Activated naive CD8-positive, alpha-beta T cell treated with anti-CD3 and anti-CD28 coated beads, Interleukin-2, amount 50 U/mL, for 24 hours (primary cell): ENCODE results near the gene ZNF471.

Experiments used
- ATAC-seq: fragments of 150-1000 bp; cut with Tn5 transposase; one replicate; pipeline ENCODE4 v1.10.0; 2021
- DNase-seq: peaks from one replicate; pipeline ENCODE4 v3.0.0; 2021
- H3K27ac Mint-ChIP-seq: one replicate; pipeline ENCODE4 v1.8.0; 2021; ENCODE audit warnings: mild to moderate bottlenecking, mixed read lengths
- H3K27me3 Mint-ChIP-seq: one replicate; pipeline ENCODE4 v1.8.0; 2021; ENCODE audit warnings: mixed read lengths
- H3K36me3 Mint-ChIP-seq: one replicate; pipeline ENCODE4 v1.8.0; 2021; ENCODE audit warnings: low read depth, mixed read lengths
- H3K4me1 Mint-ChIP-seq: one replicate; pipeline ENCODE4 v1.8.0; 2021; ENCODE audit warnings: mixed read lengths
- H3K4me3 Mint-ChIP-seq: one replicate; pipeline ENCODE4 v1.8.0; 2021; ENCODE audit warnings: mild to moderate bottlenecking, moderate library complexity, mixed read lengths
- H3K9me3 Mint-ChIP-seq: one replicate; pipeline ENCODE4 v1.8.0; 2021; ENCODE audit warnings: mixed read lengths

ZNF471 gene

DNA sequence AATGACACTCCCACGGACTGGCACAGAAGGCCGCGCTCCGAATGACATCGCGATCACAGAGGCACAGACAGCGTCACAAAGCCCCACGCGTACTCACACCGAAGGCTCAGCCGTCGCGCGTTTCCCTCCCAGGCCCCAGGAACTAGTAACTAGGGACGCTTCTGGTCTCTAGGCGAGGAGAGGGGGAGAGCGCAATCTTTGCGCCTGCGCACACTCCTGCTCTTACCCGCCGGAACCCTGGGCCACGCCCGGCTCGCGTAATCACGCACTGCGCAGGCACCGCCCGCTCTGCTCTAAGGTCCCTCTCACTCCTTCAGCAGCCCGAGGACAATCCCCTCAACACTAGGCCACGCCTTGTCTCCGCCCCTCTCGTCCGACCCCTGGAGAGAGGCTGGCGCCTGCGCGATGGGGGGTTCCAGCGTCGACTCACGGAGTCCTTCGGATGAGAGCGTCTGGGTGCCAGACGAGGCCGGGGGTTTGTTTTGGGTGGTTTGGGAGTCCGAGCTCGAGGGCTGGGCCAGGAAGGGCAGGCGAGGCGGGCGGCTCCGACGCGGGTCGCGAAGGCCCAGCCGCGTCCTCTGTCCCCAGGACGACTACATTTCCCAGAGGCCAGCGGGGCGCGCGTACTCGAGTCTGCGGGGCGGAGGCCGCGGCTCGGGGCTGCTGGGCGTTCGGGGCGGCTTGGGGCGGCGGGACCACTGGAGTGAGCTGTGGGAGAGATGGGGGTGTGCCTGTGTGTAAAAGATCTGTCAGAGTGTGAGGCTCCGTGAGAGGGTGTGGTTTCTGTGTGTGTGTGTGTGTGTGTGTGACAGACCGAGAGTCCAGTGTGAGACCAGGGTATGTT, at the start of gene ZNF471:
Gene ZNF471 (plus strand): TSS at position 410 of the 844 bp plus-strand sequence. CDS start 3,717 bp downstream, outside the sequence.
- peaks cover 15% of the 10 kb centered on the region for H3K36me3 Mint-ChIP-seq
- DNase-seq (peak; percentile 82), ATAC-seq (peak; percentile 99)
- no peaks in the 10 kb centered on the region for H3K27me3 Mint-ChIP-seq
- no peak within 1 kb of the TSS for H3K4me3 Mint-ChIP-seq
- peaks cover 38% of the 10 kb centered on the region for H3K9me3 Mint-ChIP-seq
- H3K4me1 Mint-ChIP-seq, result peaks cover 6% of the 10 kb centered on the region
- no peak within 1 kb of the TSS for H3K27ac Mint-ChIP-seq

DNA sequence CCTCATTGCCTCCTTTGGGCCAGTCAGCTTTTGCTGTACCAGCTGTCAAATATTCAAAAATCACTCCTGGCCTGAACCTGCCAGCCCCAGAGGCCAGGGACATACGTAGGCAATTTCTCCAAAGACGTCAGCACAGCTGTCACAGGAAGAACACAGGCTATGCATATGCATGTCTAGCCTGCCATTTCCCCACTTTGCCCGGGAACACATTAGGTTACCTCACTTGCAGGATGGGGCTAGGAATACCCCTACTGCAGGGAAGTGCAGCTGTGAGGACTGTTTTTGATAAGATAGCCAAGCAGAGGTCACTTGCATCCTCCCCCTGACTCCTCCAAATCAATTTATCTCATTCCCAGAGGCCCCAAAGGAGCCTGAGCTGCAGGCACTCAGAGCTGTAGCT, 33.3 kb upstream of the ZNF471 start:
- H3K36me3 Mint-ChIP-seq, result peaks cover 59% of the 10 kb centered on the region
- H3K27me3 Mint-ChIP-seq, result peaks cover 17% of the 10 kb centered on the region
- ATAC-seq, result no peak
- H3K9me3 Mint-ChIP-seq, result peaks cover 55% of the 10 kb centered on the region
- H3K27ac Mint-ChIP-seq, result no peak overlapping the region
- H3K4me3 Mint-ChIP-seq, result no peak overlapping the region
- no peak for DNase-seq
- peaks cover 20% of the 10 kb centered on the region for H3K4me1 Mint-ChIP-seq

DNA sequence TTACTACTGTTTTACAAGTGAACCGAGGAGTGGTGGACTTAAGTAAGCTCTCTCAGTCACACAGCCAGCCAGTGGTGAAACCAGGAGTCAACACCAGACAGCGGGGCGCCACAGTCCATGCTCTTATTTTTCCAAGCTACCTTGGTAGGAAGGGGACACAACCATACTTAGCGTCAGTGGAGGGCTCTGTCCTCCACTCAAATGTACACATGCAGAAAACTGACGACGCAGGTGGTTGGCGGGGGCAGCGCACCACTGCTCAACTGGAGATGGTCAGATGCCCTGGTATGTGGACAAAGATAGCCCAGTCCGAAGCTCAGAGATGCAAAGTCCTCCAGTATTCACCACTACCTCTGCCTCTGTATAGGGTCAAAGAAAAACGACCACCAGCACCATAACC, 31.6 kb upstream of the ZNF471 start:
- H3K36me3 Mint-ChIP-seq, result peaks cover 57% of the 10 kb centered on the region
- peaks cover 18% of the 10 kb centered on the region for H3K27me3 Mint-ChIP-seq
- H3K4me3 Mint-ChIP-seq, result peak overlapping the region; percentile 90
- H3K27ac Mint-ChIP-seq, result no peak overlapping the region
- no peak for ATAC-seq
- no peak for DNase-seq
- H3K4me1 Mint-ChIP-seq, result peaks cover 20% of the 10 kb centered on the region
- H3K9me3 Mint-ChIP-seq, result peaks cover 62% of the 10 kb centered on the region

DNA sequence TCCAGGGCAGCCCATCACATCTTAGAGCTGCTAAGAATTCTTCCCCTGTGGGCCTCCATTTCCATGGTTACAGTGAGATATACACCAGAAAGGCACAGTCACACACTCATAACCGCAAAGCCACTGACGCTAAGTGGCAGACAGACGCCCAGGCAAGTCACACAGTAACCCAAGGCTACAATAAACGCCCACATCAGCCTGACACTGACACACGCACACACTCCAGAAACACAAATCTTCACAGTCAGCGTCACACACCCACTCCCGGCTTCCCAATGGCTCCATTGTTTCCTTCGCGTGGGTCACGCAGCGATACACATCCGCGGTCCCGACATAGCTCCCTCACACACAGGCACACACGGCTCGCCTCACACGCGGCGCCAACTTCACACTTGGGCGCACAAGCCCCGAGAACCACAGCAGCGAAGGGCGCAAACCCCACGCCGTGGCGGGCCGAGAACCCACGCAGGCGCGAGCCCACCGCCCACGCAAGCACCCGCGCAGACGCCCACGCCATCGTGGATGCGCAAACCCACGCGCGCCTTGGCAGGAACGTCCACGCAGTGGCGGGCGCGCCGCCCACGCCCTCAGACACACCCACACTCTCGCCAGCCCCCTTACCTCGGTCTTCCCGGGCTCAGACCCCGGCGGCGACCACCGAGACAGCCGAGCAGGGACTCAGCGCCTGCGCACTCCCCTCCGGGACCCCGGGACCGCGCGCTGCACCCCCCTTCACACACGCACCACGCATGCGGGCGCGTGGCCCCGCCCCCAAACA, 30.8 kb upstream of the ZNF471 start, which contains the start of gene ZNF667:
Gene ZNF667 (minus strand): TSS at position 695 of the 778 bp plus-strand sequence. CDS start 14,975 bp downstream, outside the sequence.
- H3K27ac Mint-ChIP-seq, result peak within 1 kb of the TSS; percentile 90
- peak within 1 kb of the TSS; percentile 90 for H3K4me3 Mint-ChIP-seq
- DNase-seq (peak; percentile 15), ATAC-seq (peak; percentile 22)
- peaks cover 54% of the 10 kb centered on the region for H3K36me3 Mint-ChIP-seq
- H3K27me3 Mint-ChIP-seq, result peaks cover 18% of the 10 kb centered on the region
- peaks cover 61% of the 10 kb centered on the region for H3K9me3 Mint-ChIP-seq
- peaks cover 20% of the 10 kb centered on the region for H3K4me1 Mint-ChIP-seq

DNA sequence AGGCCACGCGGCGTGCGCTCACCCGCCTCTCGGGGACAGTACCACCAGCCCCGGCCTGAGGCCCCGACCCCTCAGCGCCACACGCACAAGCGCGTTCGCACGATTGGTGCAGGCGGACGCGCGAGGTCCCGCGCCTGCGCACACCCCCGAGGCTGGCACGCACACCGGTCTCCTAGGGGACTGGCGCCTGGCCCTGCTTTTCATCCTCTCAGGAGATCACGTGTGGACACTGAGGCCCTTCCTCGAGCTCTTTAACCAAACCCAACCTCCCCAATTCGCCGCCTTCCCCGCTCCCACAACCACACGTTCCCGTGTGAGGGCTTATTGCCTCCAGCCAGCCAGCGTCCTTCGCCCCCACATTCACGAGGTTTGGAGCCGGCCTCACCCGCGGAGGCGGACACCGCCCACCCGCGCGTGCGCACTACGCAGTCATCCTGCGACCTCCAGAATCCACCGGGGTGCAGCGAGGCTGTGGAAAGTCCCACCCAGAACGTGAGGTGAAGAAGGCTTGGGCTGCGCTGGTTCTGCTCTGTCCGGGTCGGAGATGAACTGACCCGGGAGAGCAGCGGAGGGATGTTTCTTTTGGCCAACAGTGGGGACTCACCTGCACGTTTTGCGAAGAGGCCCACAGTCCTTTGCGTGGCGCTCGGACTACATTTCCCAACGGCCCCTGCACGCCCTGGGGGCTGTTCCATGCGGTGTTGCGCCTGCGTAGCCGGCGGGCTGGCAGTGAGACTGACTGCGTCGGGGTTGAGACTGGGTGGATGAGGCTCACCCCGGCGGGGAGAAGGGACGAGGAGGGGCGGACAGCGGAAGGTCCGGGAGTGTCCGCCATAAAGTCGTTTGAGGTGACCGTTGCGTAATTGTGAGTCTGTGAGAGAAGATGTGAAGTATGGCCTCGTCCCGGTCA, 30.0 kb upstream of the ZNF471 start:
- peak; percentile 87 for ATAC-seq
- H3K36me3 Mint-ChIP-seq, result peaks cover 48% of the 10 kb centered on the region
- H3K27ac Mint-ChIP-seq, result peak overlapping the region; percentile 90
- H3K4me3 Mint-ChIP-seq, result peak overlapping the region; percentile 90
- H3K27me3 Mint-ChIP-seq, result peaks cover 18% of the 10 kb centered on the region
- peaks cover 20% of the 10 kb centered on the region for H3K4me1 Mint-ChIP-seq
- peaks cover 60% of the 10 kb centered on the region for H3K9me3 Mint-ChIP-seq
- peak; percentile 62 for DNase-seq

DNA sequence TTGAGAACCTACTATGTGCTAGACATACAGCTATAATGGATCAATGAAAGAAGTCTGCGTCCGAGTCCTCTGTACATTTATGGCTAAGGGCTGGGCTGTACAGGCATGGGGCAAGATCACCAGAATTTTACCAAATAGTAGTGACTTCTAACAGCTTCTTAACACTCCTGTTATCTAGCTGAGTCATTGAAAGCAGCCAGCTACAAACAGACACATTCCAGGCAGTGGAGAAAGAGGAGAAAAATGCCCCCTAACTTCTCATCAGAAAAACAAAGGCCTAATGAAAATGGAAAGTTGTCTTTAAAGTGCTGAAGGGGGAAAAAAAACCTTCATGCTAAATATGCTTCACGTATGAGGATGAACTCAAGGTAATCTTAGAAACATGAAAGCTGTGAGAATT, 16.3 kb upstream of the ZNF471 start:
- ATAC-seq, result no peak
- Mint-ChIP-seq H3K4me1 (no peaks in the 10 kb centered on the region), H3K27me3 (no peaks in the 10 kb centered on the region), H3K36me3 (peaks cover 42% of the 10 kb centered on the region), H3K9me3 (peaks cover 75% of the 10 kb centered on the region), H3K27ac (no peak overlapping the region), H3K4me3 (no peak overlapping the region)
- no peak for DNase-seq

DNA sequence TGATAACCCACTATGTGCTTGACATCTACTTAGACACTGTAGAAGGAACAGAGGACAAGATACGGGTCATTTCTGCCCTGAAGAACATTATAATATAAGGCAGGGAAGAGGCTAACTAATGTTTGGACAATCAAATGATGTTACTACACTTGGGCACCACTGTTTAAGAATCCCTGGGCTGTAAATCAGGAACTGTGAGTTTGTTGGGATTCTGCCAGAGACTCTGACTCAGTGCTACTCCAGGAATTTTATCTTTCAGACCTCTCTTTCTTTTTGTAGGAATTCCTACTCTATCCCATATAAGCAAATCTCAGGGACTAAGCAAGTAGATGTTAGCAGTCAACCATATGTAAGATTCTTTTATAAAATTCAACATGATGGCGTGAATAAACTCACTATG, 3.1 kb upstream of the ZNF471 start:
- DNase-seq (no peak), ATAC-seq (no peak)
- Mint-ChIP-seq H3K27me3 (no peaks in the 10 kb centered on the region), H3K4me3 (no peak overlapping the region), H3K27ac (no peak overlapping the region), H3K4me1 (peaks cover 6% of the 10 kb centered on the region), H3K36me3 (peaks cover 22% of the 10 kb centered on the region), H3K9me3 (peaks cover 58% of the 10 kb centered on the region)

DNA sequence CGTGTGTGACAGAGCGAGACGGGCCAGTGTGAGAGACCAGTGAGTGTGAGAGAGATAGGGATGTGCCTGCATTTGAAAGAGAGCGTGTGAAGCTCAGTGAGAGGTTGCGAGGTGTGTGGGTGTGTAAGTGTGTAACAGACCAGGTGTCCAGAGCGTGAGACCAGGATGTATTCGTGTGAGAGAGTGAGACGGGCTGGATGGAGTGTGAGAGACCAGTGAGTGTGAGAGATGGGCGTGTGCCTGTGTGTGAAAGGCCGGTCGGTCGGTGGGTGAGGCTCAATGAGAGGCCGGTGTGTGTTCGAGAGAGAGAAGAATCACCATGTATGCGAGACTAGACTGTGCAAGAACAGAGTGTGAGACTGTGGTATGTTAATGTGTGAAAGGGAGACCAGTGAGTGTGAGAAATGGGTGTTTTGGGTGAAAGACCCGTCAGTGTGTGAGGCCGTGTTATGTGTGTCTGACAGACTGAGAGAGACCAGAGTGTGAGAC, 679 bp downstream of the ZNF471 start:
- Mint-ChIP-seq H3K36me3 (peaks cover 16% of the 10 kb centered on the region), H3K27ac (no peak overlapping the region), H3K9me3 (peaks cover 40% of the 10 kb centered on the region), H3K4me3 (no peak overlapping the region), H3K4me1 (peaks cover 6% of the 10 kb centered on the region), H3K27me3 (no peaks in the 10 kb centered on the region)
- no peak for DNase-seq
- no peak for ATAC-seq

DNA sequence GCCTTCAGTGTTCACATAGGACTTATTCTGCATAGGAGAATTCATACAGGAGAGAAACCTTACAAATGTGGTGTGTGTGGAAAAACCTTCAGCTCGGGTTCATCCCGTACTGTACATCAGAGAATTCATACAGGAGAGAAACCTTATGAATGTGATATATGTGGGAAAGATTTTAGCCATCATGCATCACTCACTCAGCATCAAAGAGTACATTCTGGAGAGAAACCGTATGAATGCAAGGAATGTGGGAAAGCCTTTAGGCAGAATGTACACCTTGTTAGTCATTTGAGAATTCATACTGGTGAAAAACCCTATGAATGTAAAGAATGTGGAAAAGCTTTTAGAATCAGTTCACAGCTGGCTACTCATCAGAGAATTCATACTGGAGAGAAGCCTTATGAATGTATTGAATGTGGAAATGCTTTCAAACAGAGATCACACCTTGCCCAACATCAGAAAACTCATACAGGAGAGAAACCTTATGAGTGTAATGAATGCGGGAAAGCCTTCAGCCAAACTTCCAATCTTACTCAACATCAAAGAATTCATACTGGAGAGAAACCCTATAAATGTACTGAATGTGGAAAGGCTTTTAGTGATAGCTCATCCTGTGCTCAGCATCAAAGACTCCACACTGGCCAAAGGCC, 17.7 kb downstream of the ZNF471 start:
- no peaks in the 10 kb centered on the region for H3K4me1 Mint-ChIP-seq
- no peak overlapping the region for H3K4me3 Mint-ChIP-seq
- peaks cover 57% of the 10 kb centered on the region for H3K36me3 Mint-ChIP-seq
- no peak for DNase-seq
- no peaks in the 10 kb centered on the region for H3K27me3 Mint-ChIP-seq
- H3K9me3 Mint-ChIP-seq, result peaks cover 73% of the 10 kb centered on the region
- no peak overlapping the region for H3K27ac Mint-ChIP-seq
- no peak for ATAC-seq

DNA sequence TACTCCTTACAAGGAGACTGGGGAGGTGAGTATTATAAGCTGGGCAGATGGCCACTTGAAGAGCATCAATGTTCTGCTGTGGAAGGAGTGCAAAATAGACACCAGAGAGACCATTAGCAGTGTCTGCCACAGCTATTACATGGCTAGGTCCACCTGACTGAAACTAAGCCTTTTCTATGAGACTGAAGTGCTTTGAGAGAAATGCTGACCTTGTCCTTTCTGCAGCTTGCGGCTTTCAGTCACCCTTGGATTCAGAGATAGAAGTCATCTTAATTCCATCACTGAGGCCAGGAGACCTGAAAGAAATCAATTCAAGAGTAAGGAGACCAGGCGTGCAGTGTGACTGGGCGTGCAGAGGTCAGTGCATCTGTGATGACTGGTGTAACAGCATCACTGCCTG, 29.8 kb downstream of the ZNF471 start:
- DNase-seq (no peak), ATAC-seq (no peak)
- H3K27ac Mint-ChIP-seq, result no peak overlapping the region
- peaks cover 62% of the 10 kb centered on the region for H3K36me3 Mint-ChIP-seq
- peaks cover 56% of the 10 kb centered on the region for H3K9me3 Mint-ChIP-seq
- no peaks in the 10 kb centered on the region for H3K27me3 Mint-ChIP-seq
- peak overlapping the region; percentile 82 for H3K4me3 Mint-ChIP-seq
- peaks cover 18% of the 10 kb centered on the region for H3K4me1 Mint-ChIP-seq

DNA sequence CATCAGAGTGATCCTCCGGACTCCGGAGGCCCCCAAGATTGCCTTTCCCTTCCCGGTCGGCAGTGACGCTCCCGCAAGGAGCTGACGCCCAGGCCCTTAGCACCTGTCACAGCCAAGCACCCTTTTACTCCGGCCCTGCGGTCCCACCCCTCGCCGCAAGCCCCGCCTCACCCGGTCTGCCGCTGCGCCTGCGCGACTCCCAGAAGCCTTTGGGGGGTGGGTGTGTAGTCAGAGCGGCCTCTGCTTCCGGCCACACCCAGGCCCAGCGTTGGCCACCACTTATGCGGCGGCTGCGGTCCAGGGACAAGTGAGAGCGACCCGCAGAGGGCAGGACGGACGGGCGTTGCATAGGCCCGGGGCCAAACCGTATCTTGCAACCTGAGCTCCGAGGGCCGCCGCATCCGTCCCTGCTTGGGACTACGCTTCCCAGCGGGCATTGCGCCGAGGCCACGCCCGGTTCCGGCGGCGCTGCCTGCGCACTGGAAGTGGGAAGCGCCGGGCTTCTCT, 30.7 kb downstream of the ZNF471 start:
- DNase-seq (peak; percentile 91), ATAC-seq (peak; percentile 95)
- peaks cover 55% of the 10 kb centered on the region for H3K9me3 Mint-ChIP-seq
- H3K27ac Mint-ChIP-seq, result peak overlapping the region; percentile 91
- peaks cover 18% of the 10 kb centered on the region for H3K4me1 Mint-ChIP-seq
- peak overlapping the region; percentile 82 for H3K4me3 Mint-ChIP-seq
- H3K36me3 Mint-ChIP-seq, result peaks cover 62% of the 10 kb centered on the region
- H3K27me3 Mint-ChIP-seq, result no peaks in the 10 kb centered on the region

DNA sequence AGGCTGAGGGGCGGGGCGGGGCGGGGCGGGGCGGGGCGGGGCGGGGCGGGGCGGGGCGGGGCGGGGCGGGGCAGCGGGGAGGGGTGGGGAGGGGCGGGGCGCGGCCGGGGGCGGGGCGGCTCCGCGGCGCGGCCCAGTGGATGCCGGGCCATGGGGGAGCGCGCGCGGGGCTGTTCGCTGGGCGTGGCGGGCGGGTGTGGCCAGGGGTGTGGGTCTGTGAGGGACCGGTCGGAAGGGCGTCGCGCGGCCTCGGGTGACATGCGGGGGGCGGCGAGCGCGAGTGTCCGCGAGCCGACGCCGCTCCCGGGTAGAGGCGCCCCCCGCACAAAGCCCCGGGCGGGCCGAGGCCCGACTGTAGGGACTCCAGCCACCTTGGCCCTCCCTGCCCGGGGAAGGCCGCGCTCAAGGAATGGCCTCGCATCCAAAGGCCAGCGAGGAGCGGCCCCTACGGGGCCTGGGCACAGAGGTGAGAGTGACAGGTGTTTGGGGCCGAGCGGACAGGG, 31.2 kb downstream of the ZNF471 start, which contains the start of gene ZFP28:
Gene ZFP28 (plus strand): TSS at position 188 of the 503 bp plus-strand sequence. CDS start 71 bp downstream, at position 259.
- Mint-ChIP-seq H3K4me1 (peaks cover 18% of the 10 kb centered on the region), H3K9me3 (peaks cover 56% of the 10 kb centered on the region), H3K27me3 (no peaks in the 10 kb centered on the region), H3K36me3 (peaks cover 66% of the 10 kb centered on the region), H3K4me3 (peak within 1 kb of the TSS; percentile 82), H3K27ac (peak within 1 kb of the TSS; percentile 91)
- DNase-seq (peak; percentile 77), ATAC-seq (peak; percentile 81)

DNA sequence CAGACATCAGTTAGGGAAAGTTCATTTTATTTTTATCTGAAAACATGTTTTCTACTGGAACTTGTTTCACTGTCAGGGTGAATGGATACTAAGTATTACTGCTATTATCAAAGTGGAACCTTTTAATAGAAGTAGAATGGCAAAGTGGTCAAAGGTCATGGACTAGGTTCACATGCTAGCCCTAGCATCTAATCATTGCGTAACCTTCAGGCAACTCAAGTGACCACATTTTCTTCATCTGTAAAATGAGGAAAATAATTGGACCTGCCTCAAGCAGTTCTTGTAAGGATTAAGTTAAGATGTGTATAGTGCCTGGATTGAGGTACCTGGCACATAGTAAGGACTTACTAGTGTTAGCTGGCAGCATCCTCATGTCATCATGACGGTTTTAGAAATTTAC, 36.1 kb downstream of the ZNF471 start:
- ATAC-seq (no peak), DNase-seq (no peak)
- H3K27ac Mint-ChIP-seq, result no peak overlapping the region
- H3K36me3 Mint-ChIP-seq, result peaks cover 80% of the 10 kb centered on the region
- peaks cover 60% of the 10 kb centered on the region for H3K9me3 Mint-ChIP-seq
- peaks cover 8% of the 10 kb centered on the region for H3K4me1 Mint-ChIP-seq
- no peaks in the 10 kb centered on the region for H3K27me3 Mint-ChIP-seq
- H3K4me3 Mint-ChIP-seq, result no peak overlapping the region
